GM19395 (cell line): Measurements from ENCODE around the gene TAL2.
"Not testable (repeated sequence)": the region's sequence is repeated elsewhere in the genome, so short reads cannot be mapped to it uniquely, and the experiment has no call there.

Experiments
- ATAC-seq: cut with Tn5 transposase; IDR thresholded peaks from one replicate; pipeline ENCODE4 v1.9.1; 2021; ENCODE audit warnings: mild to moderate bottlenecking, moderate library complexity; ENCODE audit not compliant: unreplicated experiment

Gene TAL2

DNA sequence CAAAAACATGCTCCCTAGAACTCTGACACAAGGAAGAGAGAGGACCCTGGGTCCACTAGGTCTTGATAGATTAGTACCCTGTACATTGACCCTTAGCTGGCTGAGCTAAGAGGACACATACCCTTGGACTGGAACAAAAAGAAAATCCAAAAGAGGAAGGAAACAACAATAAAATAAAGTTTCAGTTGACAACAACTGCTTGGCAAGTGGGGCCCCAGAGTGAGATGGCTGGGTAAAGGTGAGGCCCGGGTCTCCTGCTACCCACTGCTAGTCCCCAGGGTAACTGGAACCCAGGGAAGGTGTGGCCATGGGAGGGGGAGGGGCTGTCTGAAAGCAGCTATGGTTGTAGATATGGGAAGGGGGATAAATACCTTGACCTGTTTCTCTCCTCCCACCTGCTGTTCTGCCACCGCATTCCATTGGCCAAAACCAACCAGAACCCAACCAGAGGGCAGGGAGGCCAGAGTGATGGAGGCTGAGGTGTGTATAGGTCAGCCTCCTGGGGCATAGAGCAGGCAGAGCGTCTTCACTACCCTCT, 11.7 kb downstream of the TAL2 start:
- ATAC-seq, result no peak

DNA sequence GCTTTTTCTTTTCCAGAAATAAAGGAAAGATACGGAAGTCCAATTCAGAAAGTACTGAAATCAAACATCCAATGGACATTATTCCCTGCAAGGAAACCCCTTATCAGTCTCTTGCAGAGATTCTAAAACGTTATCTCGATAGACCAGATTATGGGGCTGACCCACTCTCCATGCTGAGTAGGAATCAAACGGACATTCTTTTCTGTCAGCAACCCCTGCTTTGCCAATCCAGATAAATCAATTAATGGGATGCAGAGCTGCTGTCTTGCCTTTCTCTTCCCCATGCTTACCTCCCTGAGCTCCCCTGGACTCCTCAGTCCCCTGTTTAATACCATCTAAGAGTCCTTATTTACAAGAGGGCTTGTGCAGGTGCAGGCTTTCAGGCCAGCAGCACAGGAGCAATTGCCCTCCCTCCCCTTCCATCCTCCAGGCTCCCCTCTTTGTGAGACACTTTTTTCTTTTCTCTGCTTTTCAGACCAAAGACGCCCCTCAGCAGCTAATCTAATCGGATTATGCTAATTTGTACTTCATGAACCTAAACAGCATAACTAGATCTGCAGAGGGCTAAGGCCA, 14.2 kb downstream of the TAL2 start:
- ATAC-seq, result no peak

DNA sequence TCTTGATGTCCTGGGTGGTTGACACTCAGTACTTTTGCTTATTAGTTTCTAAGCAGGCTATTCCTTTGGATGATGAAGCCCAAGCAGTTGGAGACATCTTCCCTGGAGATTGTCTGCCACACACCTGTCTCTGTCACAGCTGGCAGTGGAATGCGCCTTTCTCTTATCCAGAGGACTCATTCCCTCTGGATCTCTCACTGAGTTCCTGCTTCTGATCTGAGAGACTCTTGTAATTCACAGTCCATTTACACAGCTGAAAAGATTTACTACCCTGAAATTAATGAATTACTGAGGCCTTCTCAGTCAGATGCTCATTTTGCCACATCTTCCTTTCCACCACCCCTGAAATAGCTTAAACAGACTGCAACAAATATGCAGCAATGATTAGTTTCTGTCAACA, 15.9 kb downstream of the TAL2 start:
- no peak for ATAC-seq

DNA sequence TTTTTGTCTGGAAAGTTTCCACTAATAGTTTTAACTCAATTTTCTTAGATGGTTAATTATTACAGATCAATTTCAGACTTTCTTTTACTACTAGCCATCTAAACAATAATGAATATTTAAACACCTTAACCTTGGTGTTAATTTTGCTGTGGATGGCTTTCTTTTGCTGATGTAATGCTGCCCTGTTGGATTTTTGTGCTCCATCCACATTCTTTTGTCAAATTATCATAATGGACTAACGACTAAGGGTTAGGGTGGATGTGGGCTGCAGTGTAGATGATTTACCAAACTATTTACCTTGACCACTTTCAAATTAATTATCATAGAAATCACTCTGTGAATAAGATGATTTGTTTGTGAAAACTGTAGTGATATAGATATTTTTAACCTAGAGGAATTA, 16.5 kb downstream of the TAL2 start:
- no peak for ATAC-seq

DNA sequence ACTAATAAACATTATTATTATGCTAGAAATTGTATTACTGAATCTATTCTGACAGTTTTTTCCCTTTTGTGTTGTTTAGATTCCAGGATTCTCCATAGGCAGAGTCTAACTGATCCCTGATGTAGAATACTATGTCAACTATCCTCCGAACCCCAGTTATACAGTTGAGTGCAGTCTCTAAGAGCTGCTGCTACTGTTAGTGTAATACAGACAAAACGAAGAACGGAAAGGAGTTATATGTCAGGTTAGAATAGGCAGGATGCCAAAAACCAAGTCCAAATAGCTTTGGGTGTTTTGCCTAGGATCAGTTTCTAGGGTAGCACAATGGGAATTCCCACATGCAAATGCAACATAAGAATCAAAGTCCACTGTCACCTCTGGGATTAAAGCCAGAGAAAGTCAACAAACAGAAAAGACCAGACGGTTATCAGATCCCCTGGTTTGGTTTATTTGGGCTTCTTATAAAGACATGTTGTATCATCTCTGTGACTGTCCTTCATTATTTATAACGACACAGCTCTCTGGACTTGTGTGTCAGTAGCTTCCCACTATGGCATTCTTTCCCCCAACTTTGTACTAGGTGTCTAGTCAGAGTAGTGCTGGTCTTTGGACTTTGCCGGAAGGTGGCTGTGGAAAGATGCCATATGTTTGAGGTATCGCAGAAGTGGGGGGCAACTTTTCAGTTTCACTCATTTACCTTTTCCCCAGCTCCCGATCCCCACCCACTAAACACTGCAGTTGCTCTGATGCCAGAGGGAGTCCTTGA, 17.2 kb downstream of the TAL2 start:
- no peak for ATAC-seq

DNA sequence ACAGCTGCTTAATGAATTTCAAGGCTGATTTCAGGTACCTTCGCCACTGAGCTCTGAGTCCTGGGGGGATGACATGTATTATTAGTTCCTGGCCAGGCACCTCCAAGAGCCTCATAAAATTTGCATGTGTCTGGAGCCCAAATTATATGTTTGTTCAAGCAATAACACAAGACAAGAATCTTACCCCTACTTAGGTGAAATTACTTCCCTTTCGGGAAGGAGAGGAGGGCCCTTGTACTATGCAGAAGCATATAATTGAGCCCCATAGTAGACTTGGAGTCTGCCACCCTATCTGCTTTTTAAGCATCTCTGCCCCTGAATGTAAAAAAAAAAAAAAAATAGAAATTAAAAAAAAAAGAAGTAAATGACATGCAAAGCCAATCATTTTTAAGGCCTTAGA, 19.1 kb downstream of the TAL2 start:
- no peak for ATAC-seq

DNA sequence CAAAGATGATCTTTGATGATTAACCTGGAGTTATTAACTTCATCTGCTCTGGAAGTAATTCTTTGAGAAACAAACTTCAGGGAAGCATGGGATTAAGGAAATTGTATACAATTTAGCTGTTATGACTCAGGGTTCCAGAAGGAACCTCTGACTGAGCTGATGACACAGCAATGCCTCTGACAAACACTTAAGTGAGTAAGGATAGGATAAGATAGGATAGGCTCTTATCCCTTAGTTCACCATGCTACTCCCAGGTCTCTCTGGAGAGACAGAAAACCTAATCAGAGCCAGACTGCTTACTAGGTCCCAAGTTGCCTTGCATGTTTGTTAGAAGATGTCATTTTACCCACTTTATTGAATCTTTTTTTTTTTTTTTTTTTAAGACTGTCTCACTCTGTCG, 19.5 kb downstream of the TAL2 start:
- ATAC-seq, result no peak

DNA sequence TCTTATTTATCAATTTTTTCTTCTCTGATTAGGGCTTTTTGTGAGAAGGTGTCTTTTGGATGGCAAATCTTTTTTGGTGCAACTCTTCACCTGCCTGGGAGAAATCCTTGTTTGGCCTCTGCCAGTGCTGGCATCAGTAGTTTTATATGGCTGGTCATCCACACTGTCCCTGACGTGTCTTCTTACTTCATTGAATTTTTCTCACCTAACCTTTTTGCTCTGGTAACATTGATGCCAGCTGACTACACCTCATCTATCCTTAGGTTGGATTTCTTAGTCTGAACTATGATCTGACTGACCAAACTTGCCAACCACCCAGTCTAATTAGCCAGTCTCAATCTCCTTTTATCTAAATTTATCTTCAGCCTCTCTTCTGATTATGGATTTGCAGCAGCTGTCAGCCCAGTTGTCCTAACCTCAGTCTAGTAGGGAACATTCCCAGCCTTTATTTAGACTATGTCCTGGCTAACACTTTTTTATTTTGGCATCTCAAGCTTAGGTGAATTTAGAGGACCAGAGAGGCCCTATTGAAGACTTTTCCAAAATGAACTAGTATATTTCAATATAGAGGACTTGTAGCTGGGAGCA, 21.5 kb downstream of the TAL2 start:
- ATAC-seq, result no peak

DNA sequence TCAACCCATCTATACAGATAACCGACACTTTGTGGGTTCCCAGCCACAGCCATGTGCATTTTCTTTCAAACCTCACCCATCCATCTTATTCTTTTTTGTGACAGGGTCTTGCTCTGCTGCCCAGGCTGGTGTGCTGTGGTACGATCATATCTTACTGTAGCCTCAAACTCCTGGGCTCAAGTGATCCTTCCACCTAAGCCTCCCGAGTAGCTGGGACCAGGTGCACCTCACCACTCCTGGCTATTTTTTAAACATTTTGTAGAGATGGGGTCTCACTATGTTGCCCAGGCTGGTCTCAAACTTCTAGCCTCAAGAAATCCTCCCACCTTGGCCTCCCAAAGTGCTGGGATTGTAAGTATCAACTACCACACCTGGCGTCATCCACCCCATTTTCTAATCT, 24.7 kb downstream of the TAL2 start:
- ATAC-seq, result no peak

DNA sequence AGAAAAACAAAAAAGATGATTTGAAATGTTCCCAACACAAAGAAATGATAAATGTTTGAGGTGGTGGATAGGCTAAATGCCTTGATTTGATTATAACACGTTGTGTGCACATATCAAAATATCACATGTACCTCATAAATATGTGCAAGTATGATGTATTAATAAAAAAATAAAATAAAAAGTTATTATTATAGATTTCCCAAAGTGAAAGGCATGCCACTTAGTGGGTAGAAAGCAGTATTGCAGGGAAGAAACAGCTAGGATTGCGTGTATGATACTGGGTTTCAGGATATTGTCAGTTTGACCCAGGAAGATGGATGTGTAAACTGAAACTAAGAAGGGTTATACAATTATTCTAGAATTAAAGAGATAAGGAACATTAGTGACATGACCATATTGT, 28.5 kb downstream of the TAL2 start:
- no peak for ATAC-seq

DNA sequence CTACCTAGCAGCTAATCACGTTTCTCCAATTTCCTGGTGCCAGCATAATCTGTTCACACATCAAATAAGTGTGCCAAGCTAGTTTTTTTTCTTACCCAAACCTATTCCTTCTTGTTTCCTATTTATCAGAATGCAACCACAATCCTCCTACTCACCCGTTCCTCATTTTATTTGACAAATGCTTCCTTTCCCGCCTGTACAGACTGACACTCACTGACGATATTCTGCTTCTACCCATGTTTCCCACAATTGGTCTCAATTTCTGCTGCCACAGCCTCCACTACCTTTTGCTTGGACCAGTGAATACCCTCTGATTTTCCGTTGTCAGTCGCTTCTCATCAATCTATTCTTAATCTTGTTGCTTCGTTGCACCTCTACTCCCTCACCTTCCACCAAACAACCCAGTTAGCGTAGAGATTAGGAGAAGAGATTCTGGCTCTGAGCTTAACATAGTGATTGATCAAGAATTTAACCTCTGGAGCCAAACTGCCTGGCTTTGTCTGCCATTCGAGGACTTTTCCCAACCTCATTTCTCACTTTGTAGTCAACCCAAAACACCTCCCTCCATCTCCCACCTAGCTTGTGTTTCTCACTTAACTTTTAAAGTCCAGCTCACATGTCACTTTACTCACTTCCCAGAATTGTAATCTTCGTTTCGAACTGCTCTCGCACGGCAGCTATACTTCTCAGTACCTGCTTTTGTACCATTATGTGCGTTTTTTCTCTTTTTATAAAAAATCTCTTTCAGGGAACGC, 31.4 kb downstream of the TAL2 start:
- ATAC-seq, result peak; percentile 43

DNA sequence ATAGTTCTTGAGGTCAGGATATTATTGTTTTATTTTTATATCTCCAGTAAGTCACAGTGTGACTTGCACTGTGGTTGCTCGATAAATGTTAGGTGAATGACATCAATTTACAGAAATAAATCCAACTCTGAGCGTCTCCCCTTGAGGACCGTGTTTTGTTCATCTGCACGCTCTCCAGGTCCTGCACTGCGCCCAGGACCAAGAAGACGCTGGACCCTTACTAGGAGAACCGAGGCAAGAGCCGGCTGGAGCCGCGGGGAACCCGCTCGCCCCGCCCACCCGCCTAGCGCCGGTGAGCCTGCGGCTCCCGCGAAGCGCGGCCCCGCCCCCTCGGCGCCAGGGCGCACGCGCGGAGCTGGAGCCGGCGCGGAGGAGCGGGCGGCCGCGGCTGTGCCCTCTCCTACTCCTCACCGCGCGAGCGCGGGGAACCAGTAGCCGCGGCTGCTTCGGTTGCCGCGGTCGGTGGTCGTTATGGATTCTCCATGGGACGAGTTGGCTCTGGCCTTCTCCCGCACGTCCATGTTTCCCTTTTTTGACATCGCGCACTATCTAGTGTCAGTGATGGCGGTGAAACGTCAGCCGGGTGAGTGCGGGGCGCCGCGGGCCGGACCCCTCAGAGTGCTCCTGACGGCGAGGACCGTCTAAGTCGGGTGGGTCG, 32.1 kb downstream of the TAL2 start, which contains the start of gene TMEM38B:
TMEM38B (plus strand) TSS at position 352 of the 658 bp plus-strand sequence; CDS start at position 472, 120 bp downstream.
- peak; percentile 68 for ATAC-seq

DNA sequence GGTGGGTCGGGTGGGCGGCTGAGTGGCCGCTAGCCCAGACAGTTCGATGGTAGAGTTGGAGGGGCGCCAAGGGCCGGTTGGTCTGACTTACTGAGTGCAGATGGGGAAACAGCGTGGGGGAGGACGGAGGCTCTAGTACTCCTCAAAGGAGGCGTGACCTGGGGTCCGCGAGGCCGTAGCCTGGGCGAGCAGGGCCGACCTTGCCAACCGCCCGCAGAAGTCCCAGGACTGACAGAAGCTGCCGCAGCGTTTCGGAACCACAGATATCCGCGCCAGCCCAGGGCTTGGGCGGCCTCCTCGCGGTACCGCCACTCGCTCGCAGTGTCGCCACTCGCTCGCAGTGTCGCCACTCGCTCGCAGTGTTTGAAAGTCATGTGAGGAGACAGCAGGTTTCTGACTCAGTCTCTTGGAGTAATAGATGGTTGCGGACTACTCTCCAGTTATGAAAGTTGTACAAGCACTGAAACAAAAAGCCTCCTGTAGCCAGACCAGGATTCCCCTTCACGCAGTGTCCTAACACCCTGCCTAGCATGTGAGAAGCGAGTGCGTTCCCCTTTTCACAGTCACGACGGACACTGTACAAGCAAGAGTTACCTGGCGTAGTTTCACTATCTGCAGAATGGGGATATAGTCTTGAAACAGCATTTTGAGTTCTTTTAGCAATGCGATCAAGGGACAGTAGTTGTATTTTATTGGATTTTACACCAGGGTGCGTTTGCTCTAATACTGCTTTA, 32.8 kb downstream of the TAL2 start:
- ATAC-seq, result peak; percentile 73

DNA sequence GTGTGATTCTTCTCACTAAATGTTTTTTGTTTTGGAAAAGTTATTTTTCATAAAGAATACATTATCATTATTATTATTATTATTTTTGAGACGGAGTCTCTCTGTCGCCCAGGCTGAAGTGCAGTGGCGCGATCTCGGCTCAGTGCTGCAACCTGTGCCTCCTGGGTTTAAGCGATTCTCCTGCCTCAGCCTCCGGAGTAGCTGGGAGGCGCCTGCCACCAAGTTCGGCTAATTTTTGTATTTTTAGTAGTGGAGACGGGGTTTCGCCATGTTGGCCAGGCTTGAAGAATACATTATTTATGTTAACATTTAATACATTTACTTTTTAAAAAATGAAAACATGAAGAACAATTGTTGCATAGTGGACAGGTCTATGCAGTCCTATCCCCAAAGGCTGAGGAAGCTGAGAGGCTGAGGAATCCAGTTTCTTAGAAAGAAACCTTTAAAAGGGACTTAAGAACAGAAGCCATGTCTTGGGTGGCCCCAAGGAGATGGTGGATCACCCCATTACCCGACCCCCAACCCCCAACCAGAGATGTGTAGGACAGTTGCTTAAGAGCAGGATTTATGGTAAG, 34.0 kb downstream of the TAL2 start:
- no peak for ATAC-seq

DNA sequence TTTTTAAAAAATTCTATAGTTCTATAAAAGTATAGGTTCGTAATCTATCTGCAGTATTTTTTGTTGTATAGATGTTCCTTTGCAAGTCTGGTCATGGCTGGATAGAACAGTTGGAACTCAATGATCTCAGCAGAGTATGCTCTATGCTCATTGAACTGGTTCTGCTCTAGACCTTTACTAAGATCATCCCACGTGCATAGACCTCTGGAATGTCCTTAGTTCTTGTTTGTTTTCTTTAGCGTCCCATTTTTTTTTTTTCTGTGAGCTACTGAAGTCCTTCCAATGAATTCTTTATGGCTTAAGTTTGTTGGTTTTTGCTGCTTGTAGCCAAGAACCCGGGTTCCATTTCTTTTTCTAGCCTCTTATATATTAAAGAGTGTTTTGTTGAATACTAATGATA, 35.6 kb downstream of the TAL2 start:
- no peak for ATAC-seq

DNA sequence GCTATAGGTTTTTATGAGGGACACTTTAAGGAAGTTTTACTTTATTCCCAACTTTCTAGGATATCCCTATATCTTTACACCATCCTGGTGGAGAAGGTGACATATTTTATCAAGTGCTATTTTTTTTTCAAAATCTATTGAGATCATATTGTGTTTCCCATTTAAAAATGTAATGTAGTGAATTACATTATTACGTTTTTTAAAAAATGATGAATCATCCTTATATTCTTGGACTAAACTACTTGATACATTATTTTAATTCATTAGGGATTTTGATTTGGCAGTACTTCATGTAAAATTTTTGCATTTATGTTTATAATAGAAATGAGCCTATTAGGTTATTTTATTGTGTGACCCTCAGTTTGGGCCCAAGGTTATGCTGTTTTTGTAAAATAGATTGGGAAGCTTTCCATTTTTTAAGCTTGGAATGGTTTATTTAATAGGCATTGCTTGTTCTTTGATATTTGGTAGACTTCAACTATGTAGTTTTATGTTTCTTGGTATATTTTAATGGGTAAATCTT, 36.2 kb downstream of the TAL2 start:
- no peak for ATAC-seq

DNA sequence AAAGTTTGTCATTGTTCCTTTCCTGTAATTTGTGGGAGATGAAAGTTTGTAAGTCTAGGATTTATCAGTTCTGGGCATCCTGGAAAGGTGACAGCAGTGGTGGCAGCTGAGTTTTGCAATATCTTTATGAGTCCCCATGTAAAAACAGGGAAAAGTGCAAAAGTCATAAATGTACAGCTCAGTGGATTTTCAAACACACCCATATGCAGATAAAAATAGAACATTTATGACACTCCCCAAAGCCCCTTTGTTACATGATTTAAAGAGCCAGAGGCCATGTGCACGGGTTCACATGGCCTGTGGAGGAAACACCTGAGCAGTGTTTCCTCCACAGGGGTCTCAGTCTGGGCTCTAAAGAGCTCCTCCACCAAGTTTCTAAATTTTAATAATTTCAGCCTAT, 38.4 kb downstream of the TAL2 start:
- ATAC-seq, result no peak

DNA sequence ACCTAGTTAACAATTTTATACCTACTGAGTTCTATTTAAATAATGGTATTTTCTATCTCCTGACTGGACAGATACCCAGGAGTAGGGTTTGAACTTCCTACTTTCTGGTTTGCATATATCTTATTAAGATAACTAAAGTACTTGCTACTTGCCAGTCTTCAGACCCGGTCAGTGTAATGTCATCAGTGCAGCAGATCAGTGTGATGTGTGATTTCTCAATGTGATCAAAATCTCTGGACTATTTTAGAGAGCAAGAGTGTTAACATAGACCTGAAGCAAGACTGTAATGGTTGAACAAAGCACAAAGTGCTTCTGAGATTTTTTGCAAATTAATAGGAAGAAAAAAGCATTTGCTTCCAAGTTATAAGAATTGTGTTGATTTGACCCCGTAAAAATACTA, 38.9 kb downstream of the TAL2 start:
- no peak for ATAC-seq

DNA sequence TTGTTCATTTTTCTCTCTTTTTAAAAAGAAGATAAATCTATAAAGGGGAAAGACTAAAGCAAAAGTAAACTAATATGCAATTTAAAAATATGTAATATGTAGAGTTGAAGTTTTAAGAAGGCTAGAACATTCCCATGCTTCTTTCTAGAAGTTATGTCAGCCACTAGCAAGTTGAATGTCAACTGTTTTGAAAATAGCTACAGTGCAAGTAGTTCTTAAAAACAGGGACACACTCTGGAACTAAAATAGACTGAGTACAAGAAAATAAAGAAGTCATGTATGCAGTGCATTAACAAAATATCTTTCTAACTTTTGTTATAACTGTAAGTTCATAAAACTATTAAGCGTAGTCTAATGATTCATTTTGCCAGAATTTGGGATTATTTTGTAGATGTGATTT, 40.0 kb downstream of the TAL2 start:
- no peak for ATAC-seq

DNA sequence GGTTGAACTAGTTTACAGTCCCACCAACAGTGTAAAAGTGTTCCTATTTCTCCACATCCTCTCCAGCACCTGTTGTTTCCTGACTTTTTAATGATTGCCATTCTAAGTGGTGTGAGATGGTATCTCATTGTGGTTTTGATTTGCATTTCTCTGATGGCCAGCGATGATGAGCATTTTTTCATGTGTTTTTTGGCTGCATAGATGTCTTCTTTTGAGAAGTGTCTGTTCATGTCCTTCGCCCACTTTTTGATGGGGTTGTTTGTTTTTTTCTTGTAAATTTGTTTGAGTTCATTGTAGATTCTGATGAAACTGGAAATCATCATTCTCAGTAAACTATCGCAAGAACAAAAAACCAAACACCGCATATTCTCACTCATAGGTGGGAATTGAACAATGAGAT, 41.4 kb downstream of the TAL2 start:
- ATAC-seq, result not testable (repeated sequence)
